Retina (tissue), 1 donor: ENCODE data around the gene MAML3.
A peak's percentile ranks its signal among the peaks of the same experiment; 100 is the strongest.

Experiments used
- DNase-seq: peaks from one replicate; pipeline ENCODE4 v3.0.0-alpha.2; 2016

The MAML3 gene

DNA sequence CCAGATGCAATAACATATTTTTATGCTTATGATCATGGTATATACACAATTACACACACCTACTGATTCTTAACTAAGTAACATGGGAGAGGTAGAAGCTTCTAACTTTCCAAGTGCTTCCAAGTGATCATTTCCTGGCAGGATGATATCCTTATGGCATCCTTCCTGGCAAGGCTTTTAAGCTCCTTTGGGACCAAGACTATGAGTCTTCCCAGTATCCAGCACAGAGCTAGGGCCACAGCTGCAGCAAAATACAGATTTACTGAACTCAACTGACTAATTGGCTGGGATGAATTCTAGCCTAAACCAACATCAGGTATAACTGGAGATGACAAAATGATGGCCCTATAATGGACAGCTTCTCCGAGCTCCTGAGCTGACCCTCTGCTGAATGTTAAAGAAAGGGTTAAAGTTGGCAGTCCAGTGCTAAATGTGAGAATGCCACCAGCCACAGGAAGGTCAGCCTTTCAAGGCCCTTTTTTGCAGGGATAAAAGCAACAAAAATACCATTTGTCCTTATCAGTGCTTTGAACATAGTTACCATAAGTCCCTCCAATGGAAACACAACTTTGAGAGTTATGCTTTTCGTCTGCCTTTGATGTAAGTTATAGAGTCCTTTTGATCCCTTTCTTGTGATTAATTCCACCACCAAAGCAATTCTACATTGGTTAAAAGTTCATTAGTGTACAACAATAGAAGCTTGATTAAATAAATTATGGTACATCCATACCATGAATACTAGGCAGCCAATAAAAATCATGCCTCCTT lies 415.0 kb downstream of the MAML3 start:
- no peak for DNase-seq

DNA sequence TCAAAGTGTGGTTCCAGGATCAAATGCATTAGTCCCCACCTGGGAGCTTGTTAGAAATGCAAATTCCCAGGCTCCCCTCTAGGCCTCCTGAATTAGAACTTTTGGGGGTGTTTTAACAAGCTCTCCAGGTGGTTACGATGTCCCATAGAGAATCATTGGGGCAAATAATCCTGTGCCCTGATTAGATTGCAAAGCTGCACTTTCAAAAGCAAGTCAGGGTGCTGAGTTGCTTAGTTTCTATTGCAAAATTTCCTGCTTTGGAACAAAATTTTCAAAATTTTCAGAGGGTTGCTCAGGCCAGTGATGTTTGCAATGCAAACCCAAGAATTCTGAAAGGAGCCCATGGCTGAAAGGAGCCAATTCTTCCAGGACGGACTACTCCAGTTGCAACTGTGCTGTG lies 417.3 kb downstream of the MAML3 start:
- peak; percentile 37 for DNase-seq

DNA sequence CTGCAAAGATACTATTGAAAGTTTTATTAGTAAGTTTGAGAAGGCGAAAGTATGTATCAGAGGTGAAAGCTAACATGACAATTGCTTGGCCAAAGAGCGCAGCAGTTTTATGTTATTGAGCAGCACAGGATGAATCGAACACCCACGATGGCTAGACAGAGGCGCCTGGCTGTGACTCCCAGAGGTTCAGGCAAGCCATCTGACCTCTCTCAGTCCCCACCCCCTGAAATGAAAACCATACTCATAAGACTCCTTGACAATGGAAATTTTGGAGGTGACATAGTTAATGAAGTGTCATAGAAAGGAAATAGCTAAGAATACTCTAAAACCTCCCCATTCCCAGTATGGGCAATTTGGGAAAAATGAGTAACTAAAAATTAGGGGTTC lies 417.7 kb downstream of the MAML3 start:
- DNase-seq: no peak

DNA sequence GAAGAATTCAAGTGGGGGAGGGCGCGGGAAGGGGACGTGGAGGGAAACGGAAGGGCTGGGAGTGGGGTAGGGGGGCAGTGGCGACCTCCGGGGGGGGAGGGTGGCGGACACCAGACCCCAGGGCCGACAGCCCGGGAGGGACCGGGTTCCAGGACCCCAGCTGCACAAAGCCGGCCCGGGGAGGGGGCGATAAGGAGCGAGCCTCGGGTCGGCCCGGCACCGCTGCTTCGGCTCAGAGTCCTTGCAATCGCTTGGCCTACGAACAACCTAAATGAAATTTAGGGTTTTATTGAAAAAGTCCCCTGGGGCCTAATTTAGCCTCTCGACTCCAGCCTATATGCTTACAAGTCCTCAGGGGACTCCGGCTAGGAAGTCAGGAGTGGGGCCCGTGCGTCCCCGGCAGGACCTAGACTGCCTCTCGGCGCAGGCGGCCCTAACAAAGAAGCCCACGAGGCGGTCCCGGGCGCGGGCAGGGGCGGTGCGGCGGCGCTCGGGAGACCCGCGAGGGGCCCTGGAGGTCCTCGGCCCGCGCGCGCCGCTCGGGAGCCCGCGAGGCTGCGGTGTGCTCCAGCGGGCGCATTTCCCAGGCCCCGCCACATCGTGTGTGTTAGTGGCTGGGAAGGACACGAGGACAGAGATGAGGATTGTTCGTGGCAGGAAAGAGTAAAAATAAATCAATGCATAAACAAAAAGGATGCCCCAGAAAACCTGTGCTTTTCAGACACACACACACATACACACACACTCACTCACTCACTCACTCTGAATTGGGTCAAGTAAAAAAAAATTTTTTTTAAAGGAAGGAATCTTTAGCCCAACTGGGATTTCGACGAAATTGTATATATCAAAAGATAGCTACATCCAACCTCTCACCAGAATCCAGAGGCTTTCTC lies 418.4 kb downstream of the MAML3 start:
- DNase-seq: peak; percentile 86

DNA sequence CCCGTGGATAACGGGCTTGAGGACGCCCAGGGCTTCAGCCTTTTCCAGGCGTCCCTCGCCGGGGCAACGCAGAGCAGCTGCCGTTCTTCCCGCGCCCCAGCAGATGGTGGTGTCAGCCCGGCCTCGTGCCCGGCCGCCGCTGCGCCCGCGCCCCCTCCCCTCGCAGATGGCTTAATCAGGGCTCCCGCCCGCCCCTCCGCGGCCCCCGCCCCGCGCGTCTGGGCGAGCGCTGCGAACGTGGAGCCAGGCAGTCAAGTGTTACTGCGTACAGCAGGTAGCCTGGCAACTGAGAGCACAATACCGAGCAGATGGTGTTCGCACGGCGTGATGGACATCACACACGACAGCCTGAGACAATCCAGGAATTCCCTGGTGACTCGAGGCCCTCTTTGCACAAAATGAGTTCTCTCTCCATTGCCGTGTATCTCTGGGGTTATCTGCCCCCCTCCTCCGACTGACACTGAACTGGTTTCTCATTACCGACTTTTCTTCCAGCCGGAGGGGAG lies 419.1 kb downstream of the MAML3 start:
- DNase-seq: peak; percentile 94

DNA sequence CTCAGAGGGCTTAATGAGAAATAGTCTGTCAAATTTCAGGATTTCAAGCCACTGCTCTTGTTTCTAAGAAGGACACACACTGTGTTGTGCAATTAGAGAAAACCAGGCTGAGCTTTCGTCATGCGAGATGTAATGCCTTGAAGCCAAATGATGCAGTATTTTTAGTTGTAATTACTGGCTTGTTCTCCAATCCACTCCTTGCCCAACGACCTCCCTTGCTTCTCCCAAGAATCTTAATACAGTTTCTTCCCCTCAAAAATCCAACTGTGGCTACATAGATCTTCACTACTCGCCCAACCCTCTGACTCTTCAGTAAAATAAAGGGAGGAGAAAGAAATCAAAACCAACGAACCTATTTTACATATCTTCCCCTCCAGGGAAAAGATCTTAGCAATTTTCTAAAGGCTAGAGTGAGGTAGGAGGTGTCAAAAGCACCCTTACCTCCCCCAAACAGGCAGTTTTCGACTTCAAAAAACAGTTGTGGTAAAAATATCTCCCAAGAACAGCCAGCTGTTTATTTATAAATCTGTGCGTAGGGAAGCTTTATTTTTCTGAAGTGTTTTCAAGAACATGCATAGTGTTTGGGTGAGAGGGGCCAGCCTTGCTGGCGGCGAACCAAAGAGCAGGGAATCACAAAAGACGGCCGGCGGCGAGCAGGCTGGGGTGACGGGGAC lies 419.6 kb downstream of the MAML3 start:
- DNase-seq: no peak

DNA sequence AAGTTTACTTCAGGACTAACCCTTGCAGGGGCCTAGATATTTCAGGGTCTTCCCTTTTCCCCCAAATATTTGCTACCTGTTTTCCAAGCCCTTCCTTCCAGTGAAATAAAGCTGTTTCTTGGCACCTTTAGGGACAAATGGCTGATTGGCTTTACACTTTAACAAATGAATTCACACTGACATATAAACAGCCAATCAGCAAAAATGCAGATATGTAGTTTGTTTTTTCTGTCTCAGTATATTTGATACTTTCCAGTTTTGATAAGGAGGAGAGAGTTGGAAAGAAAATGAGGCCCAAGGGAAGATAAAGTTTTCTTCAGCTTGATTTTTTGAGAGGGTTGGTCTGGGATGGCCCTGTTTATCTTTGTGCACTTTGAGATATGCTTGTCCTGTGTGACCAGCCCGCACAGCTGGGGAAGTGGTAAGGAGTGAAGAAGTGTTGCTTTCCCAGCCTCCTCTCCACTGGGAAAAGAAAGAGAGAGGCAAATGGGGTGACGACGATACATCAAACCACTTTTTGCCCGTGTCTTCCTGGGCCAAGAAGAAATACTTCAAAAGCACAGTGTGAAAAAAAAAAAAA lies 420.9 kb downstream of the MAML3 start:
- DNase-seq: no peak

DNA sequence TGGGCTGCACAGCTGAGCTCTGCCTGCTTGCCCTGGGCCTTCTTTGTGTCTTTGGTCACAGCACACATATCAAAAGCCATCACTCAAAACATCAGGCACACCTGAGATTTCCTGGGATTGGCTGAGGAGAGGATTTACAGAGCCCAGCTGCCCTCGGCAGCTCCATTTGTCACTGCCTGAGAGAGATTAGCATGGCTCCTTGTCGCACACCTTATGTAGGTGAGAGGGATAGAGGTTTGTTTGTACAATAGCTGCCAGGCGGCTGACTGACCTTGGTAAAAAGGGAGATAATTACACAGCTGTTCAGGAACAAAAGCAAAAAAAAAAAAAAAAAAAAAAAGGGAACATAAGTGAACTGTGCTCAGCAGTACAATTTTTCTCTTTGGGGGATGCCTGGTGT lies 425.1 kb downstream of the MAML3 start:
- no peak for DNase-seq

DNA sequence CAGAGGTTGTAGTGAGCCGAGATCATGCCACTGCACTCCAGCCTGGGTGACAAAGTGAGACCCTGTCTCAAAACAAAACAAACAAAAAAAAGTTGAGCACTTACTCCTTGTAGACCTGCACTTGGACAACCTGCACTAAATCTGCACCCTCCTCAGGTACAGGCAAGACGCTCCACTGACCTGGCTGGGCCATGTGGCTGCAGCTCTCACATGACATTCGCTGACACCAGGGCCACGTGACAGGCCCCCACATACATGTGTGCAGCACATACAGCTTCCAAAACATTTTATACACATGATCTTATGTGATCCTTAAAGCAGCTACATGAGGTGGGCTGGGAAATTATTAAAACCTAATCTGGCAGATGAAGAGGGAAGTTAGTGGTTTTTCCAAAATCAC lies 425.8 kb downstream of the MAML3 start:
- DNase-seq: no peak

DNA sequence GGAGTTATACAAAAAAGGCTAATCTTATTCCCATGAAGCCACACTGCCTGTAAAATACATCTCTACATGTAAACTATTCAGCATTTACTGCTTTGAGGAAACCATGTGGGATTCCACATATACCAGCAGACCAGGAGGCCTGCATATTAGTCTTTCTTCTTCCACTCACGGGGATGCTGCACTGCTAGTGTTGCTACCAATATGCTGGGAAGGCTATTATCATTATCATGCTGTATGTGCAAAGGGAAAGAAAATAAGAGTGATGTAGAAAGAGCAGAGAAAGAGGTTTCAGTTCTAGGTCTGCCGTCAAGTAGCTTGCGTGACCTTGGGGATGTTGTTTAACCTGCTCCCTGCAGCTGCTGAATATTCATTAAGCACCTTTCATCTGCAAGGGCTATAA lies 427.4 kb downstream of the MAML3 start:
- DNase-seq: no peak

DNA sequence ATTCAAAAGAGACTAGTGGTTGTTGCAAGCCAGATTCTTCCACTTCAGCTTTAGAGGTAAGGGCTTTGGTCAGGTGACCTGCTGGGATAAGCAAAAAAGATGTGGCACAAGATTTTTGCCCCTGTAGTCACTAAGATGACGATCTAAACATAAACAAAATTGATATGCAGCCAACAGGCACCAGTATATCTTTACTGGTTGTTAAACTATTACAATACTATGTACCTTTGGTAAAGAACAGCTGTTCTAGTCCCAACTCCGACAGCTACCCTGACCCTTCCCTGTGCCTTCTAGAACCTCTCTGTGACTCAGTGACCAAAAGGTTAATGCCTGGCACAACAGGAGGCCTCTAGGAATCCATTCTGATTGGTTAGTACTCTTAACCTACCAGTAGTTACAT lies 428.7 kb downstream of the MAML3 start:
- no peak for DNase-seq

DNA sequence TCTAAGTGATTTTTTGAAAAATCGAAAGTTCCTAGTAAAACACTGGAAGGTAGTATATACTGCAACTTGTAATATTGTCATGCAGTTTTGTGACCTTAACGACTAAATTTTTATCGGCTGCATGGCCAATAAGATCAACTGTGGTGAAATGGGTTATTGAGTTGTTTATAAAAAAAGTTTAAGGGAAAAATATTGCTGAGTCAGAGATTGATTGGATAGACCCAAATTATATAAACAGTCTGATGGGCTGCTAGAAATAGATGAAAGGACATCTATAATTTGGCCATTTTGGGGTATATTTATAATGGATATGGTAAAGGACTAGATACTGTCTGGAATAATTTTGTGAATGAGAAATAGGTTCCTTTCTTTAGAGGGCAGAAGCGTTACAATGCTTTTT lies 432.2 kb downstream of the MAML3 start:
- no peak for DNase-seq

DNA sequence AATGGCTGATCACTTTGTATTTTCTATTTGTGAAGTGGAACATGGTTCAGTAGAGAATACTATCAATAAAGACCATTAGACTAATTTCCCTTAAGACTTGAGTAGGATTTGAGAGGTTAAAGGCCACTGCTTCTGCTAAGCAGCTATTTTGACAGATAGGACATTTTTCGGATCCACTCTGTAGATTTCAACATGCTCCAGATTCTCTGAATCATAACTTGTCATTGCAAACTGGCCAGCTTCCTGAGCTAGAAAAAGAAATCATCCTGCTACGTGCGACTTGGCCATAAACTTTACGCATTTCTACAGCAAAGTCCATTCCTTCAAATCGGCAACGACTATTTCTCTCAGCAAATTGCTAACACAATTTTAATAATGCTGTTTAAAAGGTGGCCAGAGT lies 433.2 kb downstream of the MAML3 start:
- DNase-seq: no peak

DNA sequence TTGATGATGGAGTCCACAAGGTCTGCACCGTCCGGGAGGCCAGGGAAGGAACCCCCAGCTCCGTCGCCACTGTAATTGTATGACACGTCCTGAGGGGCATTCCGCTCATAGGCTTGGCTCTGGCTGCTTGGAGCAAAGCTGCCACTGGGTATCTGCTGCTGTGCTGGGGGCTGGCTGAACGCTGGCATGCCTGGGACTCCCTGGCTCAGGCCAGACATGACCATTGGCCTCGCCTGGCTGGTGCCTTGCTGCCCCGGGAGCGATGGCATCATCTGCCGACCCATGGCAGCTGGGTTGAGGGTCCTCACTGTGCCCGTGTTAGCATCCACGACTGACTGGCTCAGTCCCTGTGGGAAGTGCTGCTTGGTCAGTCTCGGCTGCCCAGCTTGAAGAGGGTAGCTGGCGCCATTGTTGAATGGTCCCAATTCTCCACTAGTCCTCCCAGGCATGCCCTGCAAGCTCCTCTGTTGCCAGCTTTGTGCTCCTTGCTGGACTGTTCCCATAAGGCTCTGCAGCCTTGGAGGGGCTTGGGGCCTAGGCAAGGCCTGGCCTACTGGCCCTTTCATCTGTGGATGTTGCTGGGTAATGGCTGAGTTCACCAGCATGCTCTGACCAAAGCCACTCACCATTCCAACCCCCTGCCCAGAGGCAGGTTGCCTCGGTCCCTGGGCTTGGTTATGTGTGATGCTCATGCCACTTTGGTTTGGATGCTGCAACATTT lies 434.4 kb downstream of the MAML3 start:
- no peak for DNase-seq

DNA sequence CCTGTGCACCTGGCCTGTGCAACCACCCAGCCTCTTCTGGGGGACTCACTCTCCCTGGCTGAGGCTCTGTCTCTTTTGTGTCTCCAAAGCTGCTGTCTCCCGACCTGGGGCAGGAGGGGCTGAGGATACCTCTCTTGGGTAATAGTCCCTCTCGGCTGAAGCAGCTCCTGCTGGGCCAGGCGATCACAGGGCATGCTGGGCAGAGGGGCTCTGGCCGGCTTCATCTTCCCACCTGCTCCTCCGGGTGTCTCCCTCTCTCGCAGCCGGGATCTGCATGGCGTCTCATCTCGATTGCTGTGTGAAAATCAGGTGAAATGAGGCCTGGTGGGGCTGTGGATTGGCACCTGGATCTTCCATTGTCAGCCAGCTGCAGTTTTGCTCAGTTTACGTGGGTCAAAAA lies 435.2 kb downstream of the MAML3 start:
- DNase-seq: no peak

DNA sequence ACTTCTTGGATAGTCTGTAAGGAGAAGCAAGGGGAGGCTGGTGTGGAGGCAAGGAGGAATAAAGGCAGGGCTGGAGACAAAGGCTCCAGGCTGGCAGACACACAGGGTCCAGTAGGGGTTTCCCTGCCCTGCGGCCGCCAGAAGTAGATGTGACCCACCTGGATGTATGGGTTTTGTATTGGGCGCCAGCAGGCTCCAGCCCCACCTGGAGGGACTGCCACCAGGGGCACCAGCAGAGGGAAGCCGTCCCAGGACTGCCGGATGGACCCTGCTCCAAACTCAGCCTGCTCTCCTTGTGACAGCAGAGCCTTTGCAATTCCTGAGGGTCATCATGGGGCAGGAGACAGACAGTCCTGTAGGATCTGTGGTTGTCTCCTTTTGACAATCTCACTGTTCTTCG lies 435.6 kb downstream of the MAML3 start:
- DNase-seq: no peak

DNA sequence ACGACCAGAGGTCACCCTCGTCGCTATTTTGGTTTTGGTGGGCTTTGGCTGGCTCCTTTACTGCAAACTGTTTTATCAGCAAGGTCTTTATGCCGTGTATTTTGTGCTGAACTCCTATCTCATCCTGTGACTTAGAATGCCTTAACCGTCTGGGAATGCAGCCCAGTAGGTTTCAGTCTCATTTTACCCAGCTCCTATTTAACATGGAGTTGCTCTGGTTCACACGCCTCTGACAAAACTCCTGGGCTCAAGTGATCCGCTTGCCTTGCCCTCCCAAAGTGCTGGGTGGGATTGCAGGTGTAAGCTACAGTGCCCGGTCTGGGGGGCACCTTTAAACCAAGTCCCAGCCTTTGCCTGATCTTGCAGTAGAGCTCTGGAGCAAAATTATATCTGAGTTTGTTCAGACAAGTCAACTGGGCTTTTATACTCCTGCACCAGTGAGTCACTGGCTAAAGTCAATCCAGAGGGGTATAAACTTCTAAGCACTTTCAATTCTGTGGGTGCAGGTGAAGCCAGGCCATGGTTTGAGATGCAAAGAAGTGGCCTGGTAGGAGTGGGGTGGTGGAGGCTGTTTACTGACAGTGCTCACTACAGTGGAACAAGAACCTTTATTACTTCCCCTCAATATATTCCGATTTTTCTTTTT lies 438.1 kb downstream of the MAML3 start:
- DNase-seq: no peak

DNA sequence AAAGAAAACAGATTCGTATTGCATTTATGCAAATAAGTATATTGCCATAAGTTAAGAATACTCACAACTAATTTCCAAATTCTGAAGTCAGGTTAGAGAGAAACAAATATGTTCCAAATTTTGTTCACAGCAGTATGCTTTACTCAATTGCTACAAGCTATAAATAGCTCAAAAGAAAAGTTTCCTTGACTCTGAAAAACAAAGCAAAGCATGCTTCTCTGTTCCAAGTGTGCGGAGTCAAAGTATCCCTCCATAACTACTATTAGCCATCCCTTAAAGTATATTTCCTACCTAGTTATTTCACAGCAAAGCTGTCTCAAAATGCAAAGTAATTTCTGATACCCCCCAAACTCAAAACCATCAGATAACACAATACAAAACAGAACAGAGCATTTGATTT lies 441.1 kb downstream of the MAML3 start:
- DNase-seq: no peak

DNA sequence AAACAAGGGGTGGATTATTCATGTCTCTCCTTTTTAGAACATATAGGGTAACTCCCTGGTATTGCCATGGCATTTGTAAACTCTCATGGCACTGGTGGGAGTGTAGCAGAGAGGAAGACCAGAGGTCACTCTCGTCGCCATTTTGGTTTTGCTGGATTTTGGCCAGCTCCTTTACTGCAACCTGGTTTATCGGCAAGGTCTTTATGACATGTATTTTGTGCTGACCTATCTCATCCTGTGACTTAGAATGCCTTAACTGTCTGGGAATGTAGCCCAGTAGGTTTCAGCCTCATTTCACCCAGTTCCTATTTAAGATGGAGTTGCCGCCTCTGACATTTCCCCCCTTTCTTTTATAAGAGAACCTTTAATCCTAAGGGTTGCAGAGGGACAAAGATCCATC lies 442.5 kb downstream of the MAML3 start:
- DNase-seq: no peak

DNA sequence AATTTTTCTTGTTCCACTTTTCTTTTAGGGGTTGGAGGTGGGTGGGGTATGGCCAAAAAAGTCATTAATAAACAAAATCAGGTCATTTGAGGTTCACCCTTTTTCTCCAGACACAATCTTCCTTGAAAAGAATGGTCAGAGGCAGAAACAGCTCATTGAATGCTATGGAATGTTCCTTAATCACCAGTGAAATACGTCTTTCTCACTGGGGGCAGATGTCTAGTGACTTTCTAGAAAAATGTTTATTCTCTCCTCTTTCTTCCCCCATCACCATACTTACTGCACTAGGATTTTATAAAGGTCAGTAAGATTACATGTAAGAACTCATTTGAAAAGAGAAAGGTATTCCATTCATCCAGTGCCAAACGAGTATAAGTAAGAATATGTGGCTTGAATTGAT lies 443.9 kb downstream of the MAML3 start:
- DNase-seq: no peak

DNA sequence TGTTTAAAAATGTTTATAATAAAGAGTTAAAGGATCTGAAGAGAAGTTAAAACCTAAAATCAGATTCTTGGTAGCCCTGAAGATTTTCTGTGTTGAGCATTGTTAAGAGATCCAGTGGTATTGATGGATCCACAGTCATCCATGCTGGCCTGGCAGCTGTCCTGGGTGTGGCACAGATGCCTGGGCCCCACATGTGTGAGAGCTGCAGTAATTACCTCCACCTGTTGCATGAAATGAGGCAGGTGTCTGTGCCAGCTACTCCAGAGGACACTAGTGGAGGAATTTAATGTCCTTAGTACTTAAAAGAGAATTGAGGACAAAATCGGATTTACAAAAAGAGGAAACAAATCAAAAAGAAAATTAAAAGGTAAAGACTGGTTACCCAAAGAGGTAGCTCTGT lies 444.3 kb downstream of the MAML3 start:
- no peak for DNase-seq

DNA sequence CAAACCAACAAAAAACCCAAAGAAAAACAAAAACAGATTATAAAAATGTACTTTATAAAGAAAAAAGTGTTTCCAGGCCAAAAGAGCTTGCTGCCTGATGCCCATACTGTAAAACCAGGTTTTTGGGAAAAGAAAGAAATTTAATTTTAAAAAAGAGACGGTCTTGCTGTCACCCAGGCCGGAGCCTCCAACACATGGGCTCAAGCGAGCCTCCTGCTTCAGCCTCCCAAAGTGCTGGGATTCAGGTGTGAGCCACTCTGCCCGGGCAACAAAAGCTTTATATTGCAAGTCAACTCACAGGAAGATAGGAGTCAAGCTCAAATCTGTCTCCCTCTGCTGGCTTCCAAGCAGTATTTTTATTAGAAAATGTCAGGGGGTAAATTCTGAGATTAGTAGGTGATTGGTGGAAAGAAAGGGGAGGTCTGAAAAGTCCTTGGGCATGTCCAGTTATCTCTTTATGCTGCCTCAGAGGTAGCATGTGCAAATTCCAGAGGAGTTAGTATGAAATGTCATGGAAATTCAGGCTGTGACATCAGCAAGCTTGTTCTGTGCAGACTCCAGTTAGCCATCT lies 449.0 kb downstream of the MAML3 start:
- no peak for DNase-seq
